Nephron (organoid): ENCODE measurements around the gene FAM131C.

Experiments
- H3K27ac Mint-ChIP-seq, 3 experiments: 2 replicates each; pipeline ENCODE4 v1.8.0; 2020; ENCODE audit warnings: mixed read lengths in 3 of 3, mild to moderate bottlenecking in 2 of 3, moderate library complexity in 1 of 3
- H3K27me3 Mint-ChIP-seq: 2 replicates; pipeline ENCODE4 v1.8.0; 2021; ENCODE audit warnings: low read depth, mild to moderate bottlenecking, moderate library complexity, mixed read lengths
- H3K36me3 Mint-ChIP-seq: 2 replicates; pipeline ENCODE4 v1.8.0; 2020; ENCODE audit warnings: low read depth, mixed read lengths
- H3K4me1 Mint-ChIP-seq: 2 replicates; pipeline ENCODE4 v1.8.0; 2020; ENCODE audit warnings: mixed read lengths
- H3K4me3 Mint-ChIP-seq, 3 experiments: 2 replicates each; pipeline ENCODE4 v1.8.0; 2020; ENCODE audit warnings: mild to moderate bottlenecking in 3 of 3, mixed read lengths in 3 of 3, moderate library complexity in 2 of 3
- H3K9me3 Mint-ChIP-seq: 2 replicates; pipeline ENCODE4 v1.8.0; 2020; ENCODE audit warnings: mixed read lengths
- CTCF ChIP-seq, 3 experiments: fragments of 200-600 bp; sonication (generic); IDR thresholded peaks; one replicate each; pipeline ENCODE4 v1.5.0; 2021; ENCODE audit warnings: antibody characterized with exemption in 3 of 3; ENCODE audit not compliant: unreplicated experiment in 3 of 3

Gene FAM131C

GRCh38 chr1:16087733-16088132 is 14.3 kb upstream of the FAM131C start:
- H3K4me1 Mint-ChIP-seq: no peaks in the 10 kb centered on the region
- H3K27ac Mint-ChIP-seq: peak overlapping the region in 1 of 3 experiments; percentile 45

GRCh38 chr1:16085522-16085921 is 12.1 kb upstream of the FAM131C start:
- H3K27ac Mint-ChIP-seq: peak overlapping the region in 1 of 3 experiments; percentile 41
- H3K9me3 Mint-ChIP-seq: no peaks in the 10 kb centered on the region
- H3K27me3 Mint-ChIP-seq: peaks cover 4% of the 10 kb centered on the region
- H3K4me1 Mint-ChIP-seq: no peaks in the 10 kb centered on the region
- H3K4me3 Mint-ChIP-seq: no peak overlapping the region
- H3K36me3 Mint-ChIP-seq: no peaks in the 10 kb centered on the region
- no peak for TF ChIP-seq CTCF (IDR thresholded peaks at IDR 0.05; ENCODE audit: unreplicated experiment in 3 of 3)

More at GRCh38 chr1:16087733-16088132, 14.3 kb upstream of the FAM131C start:
- H3K9me3 Mint-ChIP-seq: no peaks in the 10 kb centered on the region
- TF ChIP-seq CTCF (IDR thresholded peaks at IDR 0.05; ENCODE audit: unreplicated experiment in 3 of 3): no peak
- H3K4me3 Mint-ChIP-seq: no peak overlapping the region
- peaks cover 12% of the 10 kb centered on the region for H3K27me3 Mint-ChIP-seq
- no peaks in the 10 kb centered on the region for H3K36me3 Mint-ChIP-seq

- Mint-ChIP-seq H3K27ac (no peak overlapping the region), H3K4me1 (peaks cover 6% of the 10 kb centered on the region), H3K27me3 (peaks cover 7% of the 10 kb centered on the region), H3K4me3 (no peak overlapping the region), H3K36me3 (no peaks in the 10 kb centered on the region), H3K9me3 (no peaks in the 10 kb centered on the region)
- TF ChIP-seq CTCF (IDR thresholded peaks at IDR 0.05; ENCODE audit: unreplicated experiment in 3 of 3): no peak
Observed at GRCh38 chr1:16083486-16083885, 10.0 kb upstream of the FAM131C start.

- TF ChIP-seq CTCF (IDR thresholded peaks at IDR 0.05; ENCODE audit: unreplicated experiment in 3 of 3): peak; percentile 63 to 78 (median 71)
- H3K36me3 Mint-ChIP-seq: no peaks in the 10 kb centered on the region
- no peaks in the 10 kb centered on the region for H3K9me3 Mint-ChIP-seq
- peaks cover 11% of the 10 kb centered on the region for H3K27me3 Mint-ChIP-seq
- H3K4me1 Mint-ChIP-seq: peaks cover 9% of the 10 kb centered on the region
- peak overlapping the region in 1 of 3 experiments; percentile 23 for H3K27ac Mint-ChIP-seq
- H3K4me3 Mint-ChIP-seq: no peak overlapping the region
Observed at GRCh38 chr1:16082283-16083038, 9.0 kb upstream of the FAM131C start.

- Mint-ChIP-seq H3K4me3 (no peak overlapping the region), H3K27me3 (peaks cover 11% of the 10 kb centered on the region), H3K4me1 (peaks cover 17% of the 10 kb centered on the region), H3K9me3 (no peaks in the 10 kb centered on the region), H3K27ac (no peak overlapping the region), H3K36me3 (no peaks in the 10 kb centered on the region)
- no peak for TF ChIP-seq CTCF (IDR thresholded peaks at IDR 0.05; ENCODE audit: unreplicated experiment in 3 of 3)
Observed at GRCh38 chr1:16081636-16082035, 8.2 kb upstream of the FAM131C start.
